HCT116 (cell line): ENCODE data around the gene MED27. TPM values are rescaled to one million over a fixed set of nuclear protein-coding genes. Genes with fewer than 3 reads are reported as not detected.

Experiments used
- ATAC-seq: fragments of 200-7000 bp; cut with Tn5 transposase; 2 replicates; pipeline ENCODE4 v1.9.1; 2020; ENCODE audit warnings: mild to moderate bottlenecking, moderate library complexity
- BruUV-seq: library from RNA; stranded (reverse); fragments of 400-500 nt; replicated peaks from 2 replicates; lab custom pipeline; 2021; lab: Mats Ljungman, UMichigan
- CTCF ChIA-PET: fragments of 300-600 bp; sonication (Branson Sonifier 250); formaldehyde crosslinking; loops from one replicate; lab custom pipeline; 2021; ENCODE audit warnings: antibody characterized with exemption; lab: Charles Lee
- POLR2A ChIA-PET: fragments of 300-600, 350-600 bp; sonication (Branson Sonifier 250); formaldehyde crosslinking; loops from one replicate; lab custom pipeline; 2021; ENCODE audit warnings: antibody characterized with exemption; lab: Charles Lee
- RAD21 ChIA-PET, 2 experiments: fragments of 300-600 bp; sonication (Branson Sonifier 250); formaldehyde crosslinking; loops; one replicate each; lab custom pipeline; 2023; ENCODE audit warnings: low total read pairs in 2 of 2; ENCODE audit not compliant: uncharacterized antibody in 2 of 2, unreplicated experiment in 2 of 2, low non-redundant PET in 1 of 2; lab: Charles Lee
- DNase-seq: peaks from one replicate; pipeline ENCODE4 v3.0.0-alpha.2; 2010; ENCODE audit warnings: low read depth, low spot score
- H2AFZ ChIP-seq: fragments of 200-600 bp; shearing (Covaris generic), sonication (generic); 2 replicates; pipeline ENCODE4 v1.6.1; 2017; ENCODE audit warnings: low read depth, mixed run types, mixed read lengths, antibody characterized with exemption, low read length; ENCODE audit not compliant: poor library complexity, severe bottlenecking
- H3K27ac ChIP-seq: 2 replicates; pipeline ENCODE4 v1.5.1; 2012; ENCODE audit warnings: low read depth, low read length
- H3K27me3 ChIP-seq: fragments of 200-600 bp; sonication (generic); 2 replicates; pipeline ENCODE4 v1.6.1; 2016; ENCODE audit warnings: mixed run types, low read length, mixed read lengths; ENCODE audit not compliant: insufficient read depth
- H3K36me3 ChIP-seq, 2 experiments: fragments of 200-500 bp in 1 of 2; fragments of 200-600 bp in 1 of 2; sonication (Bioruptor generic) in 1 of 2; sonication (generic) in 1 of 2; 2 replicates each; pipeline versions ENCODE4 v1.5.1 to v1.6.1; 2014 to 2016; ENCODE audit warnings: low read length in 2 of 2, inconsistent platforms in 1 of 2, mixed read lengths in 1 of 2, mixed run types in 1 of 2; ENCODE audit not compliant: insufficient read depth in 2 of 2, control insufficient read depth in 1 of 2
- H3K4me1 ChIP-seq, 2 experiments: fragments of 200-600 bp in 1 of 2; sonication (generic) in 1 of 2; 2 replicates each; pipeline versions ENCODE4 v1.5.1 to v1.6.1; 2012 to 2017; ENCODE audit warnings: low read length in 2 of 2, inconsistent platforms in 1 of 2, mild to moderate bottlenecking in 1 of 2, mixed read lengths in 1 of 2, mixed run types in 1 of 2, moderate library complexity in 1 of 2; ENCODE audit not compliant: insufficient read depth in 2 of 2, control insufficient read depth in 1 of 2
- H3K4me2 ChIP-seq: fragments of 200-600 bp; sonication (generic); 2 replicates; pipeline ENCODE4 v1.6.1; 2017; ENCODE audit warnings: mixed run types, low read length, mixed read lengths
- H3K4me3 ChIP-seq, 2 experiments: fragments of 200-600 bp in 1 of 2; sonication (generic) in 1 of 2; replicated peaks in 1 of 2; 2 replicates each; pipeline ENCODE4 v1.5.1; 2011 to 2016; ENCODE audit warnings: low read length in 2 of 2, control low read depth in 1 of 2, low read depth in 1 of 2, mild to moderate bottlenecking in 1 of 2, mixed read lengths in 1 of 2, mixed run types in 1 of 2
- H3K79me2 ChIP-seq: fragments of 200-600 bp; sonication (generic); 2 replicates; pipeline ENCODE4 v1.6.1; 2017; ENCODE audit warnings: mild to moderate bottlenecking, mixed run types, low read length, moderate library complexity, mixed read lengths; ENCODE audit not compliant: insufficient read depth
- H3K9ac ChIP-seq: fragments of 200-600 bp; sonication (generic); 2 replicates; pipeline ENCODE4 v1.6.1; 2016; ENCODE audit warnings: low read length, mixed read lengths
- H3K9me2 ChIP-seq: fragments of 200-600 bp; sonication (generic), shearing (Covaris generic); 2 replicates; pipeline ENCODE4 v1.6.1; 2017; ENCODE audit warnings: mixed run types, mild to moderate bottlenecking, moderate library complexity; ENCODE audit not compliant: insufficient read depth
- H3K9me3 ChIP-seq, 2 experiments: fragments of 200-500 bp in 1 of 2; fragments of 200-600 bp in 1 of 2; sonication (Bioruptor generic) in 1 of 2; sonication (generic) in 1 of 2; 2 replicates each; pipeline ENCODE4 v1.6.1; 2014 to 2017; ENCODE audit warnings: low read length in 2 of 2, mixed read lengths in 2 of 2, inconsistent platforms in 1 of 2, low read depth in 1 of 2, mild to moderate bottlenecking in 1 of 2, mixed run types in 1 of 2, moderate library complexity in 1 of 2; ENCODE audit not compliant: control insufficient read depth in 1 of 2, insufficient read depth in 1 of 2
- H4K20me1 ChIP-seq: fragments of 200-600 bp; sonication (generic), shearing (Covaris generic); 2 replicates; pipeline ENCODE4 v1.6.1; 2017; ENCODE audit warnings: mixed run types, mild to moderate bottlenecking, moderate library complexity; ENCODE audit not compliant: insufficient read depth
- CEBPB ChIP-seq: IDR thresholded peaks from 2 replicates; pipeline ENCODE4 v1.6.1; 2012; ENCODE audit warnings: low read depth
- POLR2A ChIP-seq: IDR thresholded peaks from 2 replicates; pipeline ENCODE4 v1.7.0; 2011; ENCODE audit warnings: borderline replicate concordance; ENCODE audit not compliant: insufficient read depth, insufficient read length; ENCODE audit errors: extremely low read depth
- ZBTB33 ChIP-seq: IDR thresholded peaks from 2 replicates; pipeline ENCODE4 v1.6.1; 2011; ENCODE audit warnings: mild to moderate bottlenecking, low read length, moderate library complexity; ENCODE audit not compliant: insufficient replicate concordance; ENCODE audit errors: extremely low read depth
- ZFX ChIP-seq: fragments of 450-650 bp; IDR thresholded peaks from 2 replicates; pipeline ENCODE4 v1.6.1; 2017
- intact Hi-C: fragments of 100-400 bp; cut with micrococcal nuclease; formaldehyde crosslinking; loops from 2 replicates; pipeline ENCODE4 v1.10.0; 2022
- total RNA-seq: library from RNA; stranded (reverse); gene quantifications from one replicate; pipeline ENCODE4 v1.2.1, GENCODE V29; 2021; ENCODE audit not compliant: unreplicated experiment
- TF ChIP-seq, protein P1 (sequence below), 3 experiments: fragments of 200-600 bp in 1 of 3; sonication (generic) in 1 of 3; IDR thresholded peaks in 2 of 3; conservative IDR thresholded peaks in 1 of 3; 2 replicates each; pipeline ENCODE4 v1.5.1; 2012 to 2017; ENCODE audit warnings: low read depth in 2 of 3, low read length in 2 of 3, antibody characterized with exemption in 1 of 3, borderline replicate concordance in 1 of 3, control low read depth in 1 of 3, mild to moderate bottlenecking in 1 of 3, mixed read lengths in 1 of 3, mixed run types in 1 of 3, moderate library complexity in 1 of 3; ENCODE audit not compliant: insufficient read depth in 1 of 3

MED27 gene
- total RNA-seq, 1 experiment from 2014 or later = 26.9 TPM

DNA sequence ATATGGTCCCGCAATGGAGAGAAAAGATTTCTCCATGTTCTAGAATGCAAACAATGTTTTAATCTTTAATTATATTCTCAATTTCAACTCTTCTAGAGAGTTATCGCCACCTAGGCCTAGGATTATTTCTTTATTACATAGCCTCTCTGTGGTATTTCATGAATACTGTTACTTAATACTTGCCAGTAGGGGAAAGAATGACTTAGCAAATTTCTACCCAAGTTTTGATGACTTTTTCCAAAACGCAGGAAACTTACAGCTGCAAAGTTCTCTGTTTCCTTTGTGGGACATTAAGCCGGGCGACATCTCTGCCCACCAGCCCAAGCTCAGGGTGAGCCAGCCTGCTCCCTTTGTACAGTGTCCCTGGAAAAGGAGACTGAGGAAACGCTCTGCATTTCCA, 73.8 kb downstream of the MED27 start:
- no peaks in the 10 kb centered on the region for H3K27me3 ChIP-seq
- no peak overlapping the region for H3K27ac ChIP-seq
- no TSS peak for BruUV-seq
- no peaks in the 10 kb centered on the region for H3K9me2 ChIP-seq
- POLR2A ChIA-PET = no interaction called here
- RAD21 ChIA-PET = no interaction called here
- ATAC-seq = no peak
- no peaks in the 10 kb centered on the region for H3K9me3 ChIP-seq
- no peaks in the 10 kb centered on the region; the same call in 1 of the 2 replicates for H4K20me1 ChIP-seq
- H3K9ac ChIP-seq = no peak overlapping the region
- TF ChIP-seq ZFX = no peak
- no peak for TF ChIP-seq POLR2A
- no peak for TF ChIP-seq ZBTB33
- TF ChIP-seq, protein P1, sequence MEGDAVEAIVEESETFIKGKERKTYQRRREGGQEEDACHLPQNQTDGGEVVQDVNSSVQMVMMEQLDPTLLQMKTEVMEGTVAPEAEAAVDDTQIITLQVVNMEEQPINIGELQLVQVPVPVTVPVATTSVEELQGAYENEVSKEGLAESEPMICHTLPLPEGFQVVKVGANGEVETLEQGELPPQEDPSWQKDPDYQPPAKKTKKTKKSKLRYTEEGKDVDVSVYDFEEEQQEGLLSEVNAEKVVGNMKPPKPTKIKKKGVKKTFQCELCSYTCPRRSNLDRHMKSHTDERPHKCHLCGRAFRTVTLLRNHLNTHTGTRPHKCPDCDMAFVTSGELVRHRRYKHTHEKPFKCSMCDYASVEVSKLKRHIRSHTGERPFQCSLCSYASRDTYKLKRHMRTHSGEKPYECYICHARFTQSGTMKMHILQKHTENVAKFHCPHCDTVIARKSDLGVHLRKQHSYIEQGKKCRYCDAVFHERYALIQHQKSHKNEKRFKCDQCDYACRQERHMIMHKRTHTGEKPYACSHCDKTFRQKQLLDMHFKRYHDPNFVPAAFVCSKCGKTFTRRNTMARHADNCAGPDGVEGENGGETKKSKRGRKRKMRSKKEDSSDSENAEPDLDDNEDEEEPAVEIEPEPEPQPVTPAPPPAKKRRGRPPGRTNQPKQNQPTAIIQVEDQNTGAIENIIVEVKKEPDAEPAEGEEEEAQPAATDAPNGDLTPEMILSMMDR (IDR thresholded peaks at IDR 0.05 in 2 of 3, conservative IDR thresholded peaks at IDR 0.05 in 1 of 3; ENCODE audit: borderline replicate concordance in 1 of 3, insufficient read depth in 1 of 3, low read depth in 2 of 3, low read length in 2 of 3) = no peak
- TF ChIP-seq, all 23 proteins: peak for 0
- Histone ChIP-seq H3K4me3 (no peak overlapping the region), H3K79me2 (no peaks in the 10 kb centered on the region; the same call in 1 of the 2 replicates), H2AFZ (no peak overlapping the region), H3K36me3 (no peaks in the 10 kb centered on the region), H3K4me1 (peaks cover 18% of the 10 kb centered on the region in 2 experiments), H3K4me2 (no peak overlapping the region)
- intact Hi-C loops = no loop called here
- no peak for DNase-seq
- CTCF ChIA-PET = no interaction called here

- Histone ChIP-seq H3K4me1 (peaks cover 15% of the 10 kb centered on the region in 2 experiments), H3K4me3 (no peak overlapping the region), H3K27me3 (no peaks in the 10 kb centered on the region), H3K9ac (no peak overlapping the region), H3K27ac (no peak overlapping the region), H3K9me2 (no peaks in the 10 kb centered on the region), H2AFZ (no peak overlapping the region), H3K79me2 (no peaks in the 10 kb centered on the region; the same call in 1 of the 2 replicates), H3K9me3 (no peaks in the 10 kb centered on the region), H4K20me1 (no peaks in the 10 kb centered on the region; the same call in 1 of the 2 replicates), H3K4me2 (no peak overlapping the region), H3K36me3 (no peaks in the 10 kb centered on the region)
- intact Hi-C loops = no loop called here
- POLR2A ChIA-PET = no interaction called here
- CTCF ChIA-PET = no interaction called here
- ATAC-seq (no peak), DNase-seq (no peak)
- RAD21 ChIA-PET = no interaction called here
- BruUV-seq = no TSS peak
- no peak for TF ChIP-seq CEBPB
These were observed 75.3 kb downstream of the MED27 start for GRCh38 chr9:132004323-132004722.
